Breast epithelium (tissue), 3 donors: ENCODE measurements around the gene ADCY4.

ENCODE experiments used
- CTCF ChIP-seq, 3 donors: fragments of 450-650 bp; IDR thresholded peaks; one replicate each; pipeline ENCODE4 v1.5.1; 2016 to 2017; ENCODE audit warnings: antibody characterized with exemption in 3 of 3, mild to moderate bottlenecking in 3 of 3, moderate library complexity in 3 of 3
- POLR2A ChIP-seq: fragments of 450-650 bp; IDR thresholded peaks from one replicate; pipeline ENCODE4 v1.6.1; 2016; ENCODE audit warnings: antibody characterized with exemption, mild to moderate bottlenecking, moderate library complexity
- POLR2AphosphoS5 ChIP-seq, 3 donors: sonication (generic); formaldehyde crosslinking; IDR thresholded peaks; one replicate each; pipeline ENCODE4 v1.6.1; 2017; ENCODE audit warnings: antibody characterized with exemption in 3 of 3

GRCh38 chr14:24293525-24293924, 41.3 kb downstream of the ADCY4 start:
- TF ChIP-seq POLR2A: no peak
- no peak for TF ChIP-seq CTCF (IDR thresholded peaks at IDR 0.05)
- TF ChIP-seq POLR2AphosphoS5 (IDR thresholded peaks at IDR 0.05): no peak
